ENCODE results near the gene EPN3.

DNA sequence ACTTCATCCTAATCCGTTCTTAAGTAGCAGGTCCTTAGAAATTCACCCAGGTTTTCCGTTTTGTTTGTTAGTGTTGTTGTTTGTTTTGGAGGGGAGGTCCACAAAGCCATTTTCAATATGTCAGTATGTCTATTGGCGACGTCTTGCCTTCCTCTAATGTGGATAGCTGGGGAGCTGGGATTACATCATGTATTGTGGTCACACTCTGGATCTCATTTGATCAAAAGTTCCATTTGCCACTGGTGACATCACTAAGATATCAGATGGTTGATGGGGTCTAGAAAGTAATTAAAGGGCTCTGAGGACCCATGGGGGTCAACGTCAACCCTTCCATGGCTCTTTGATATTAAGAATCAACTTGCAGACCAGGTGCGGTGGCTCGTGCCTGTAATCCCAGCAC, 2.7 kb upstream of the EPN3 start:
- TF ChIP-seq GATA2 (IDR thresholded peaks at IDR 0.05; ENCODE audit: low read depth, low read length) (no peak), GATA3 (IDR thresholded peaks at IDR 0.05; ENCODE audit: low read depth, low read length) (no peak)

Data from SH-SY5Y (cell line).